ENCODE data around the gene HRH1. TPM values are rescaled to one million over a fixed set of nuclear protein-coding genes. Genes with fewer than 3 reads are reported as not detected.
A peak's percentile ranks its signal among the peaks of the same experiment; 100 is the strongest.

Gene HRH1
- total and polyA plus RNA-seq, 10 of the 15 experiments (the other 5 are each of a cell fraction or from before 2014, with no cell fraction given), result not detected

DNA sequence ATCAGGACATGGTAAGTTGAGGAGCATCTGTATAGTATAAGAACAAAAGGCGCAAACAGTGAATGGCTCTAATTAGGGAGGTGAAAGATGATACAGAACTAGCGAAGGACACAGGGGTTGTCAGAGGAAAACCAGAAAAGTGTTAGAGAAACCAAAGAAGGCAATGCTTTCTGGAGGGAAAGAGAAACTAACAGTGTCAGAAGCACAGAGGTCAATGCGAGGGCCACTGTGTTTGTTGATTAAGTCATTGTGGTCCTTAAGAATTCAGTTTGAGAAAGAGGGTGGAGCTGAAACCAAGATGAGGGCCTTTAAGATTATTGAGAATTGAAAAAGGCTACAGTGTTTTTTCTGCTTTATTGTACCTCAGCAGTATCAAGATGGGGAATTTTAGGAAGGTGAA is 146.7 kb downstream of the HRH1 start (continued):
- TF ChIP-seq ZNF687 (IDR thresholded peaks at IDR 0.05), result 0 out of 2 replicates have a peak, but pooled peaks have one; percentile 32
- peak; percentile 67 for TF ChIP-seq NBN (IDR thresholded peaks at IDR 0.05)
- TF ChIP-seq RUNX3 (IDR thresholded peaks at IDR 0.05; ENCODE audit: low read length), result peak; percentile 37; the same call in 1 of the 2 replicates

- TF ChIP-seq ETV6 (conservative IDR thresholded peaks at IDR 0.05 in 1 of 2, IDR thresholded peaks at IDR 0.05 in 1 of 2; ENCODE audit: borderline replicate concordance in 1 of 2, low read depth in 1 of 2), result no peak
- TF ChIP-seq MTA3 (IDR thresholded peaks at IDR 0.05; ENCODE audit: borderline replicate concordance, low read length), result no peak
- TF ChIP-seq NR2F1 (conservative IDR thresholded peaks at IDR 0.05), result no peak
- TF ChIP-seq ZNF687 (IDR thresholded peaks at IDR 0.05), result no peak
- TF ChIP-seq KLF5 (IDR thresholded peaks at IDR 0.05; ENCODE audit: partially characterized antibody), result no peak
- no peak for TF ChIP-seq JUNB (IDR thresholded peaks at IDR 0.05)
- in situ Hi-C loops (cut with MboI), result no loop called here
- no TSS peak for BruUV-seq (replicated peaks)
- no peaks in the 10 kb centered on the region for H3K79me2 ChIP-seq (ENCODE audit: control insufficient read depth, insufficient read depth, low read length)
- DNase-seq (ENCODE audit: low read depth, low spot score), result no peak
- H3K4me3 ChIP-seq, result no peak overlapping the region
- FAIRE-seq, result no peak
- no peak for ATAC-seq
- H3K36me3 ChIP-seq (ENCODE audit: control insufficient read depth in 2 of 2, insufficient read depth in 2 of 2, low read length in 1 of 2), result peaks cover 6 to 11% of the 10 kb centered on the region in 2 experiments; a peak in 3 of 4 replicates
- H2AFZ ChIP-seq (ENCODE audit: control insufficient read depth, low read depth, low read length), result no peak overlapping the region
- no peaks in the 10 kb centered on the region for H4K20me1 ChIP-seq (ENCODE audit: control insufficient read depth, insufficient read depth)
- intact Hi-C loops (cut with micrococcal nuclease; ENCODE audit: unreplicated experiment), result no loop called here
- peaks cover 3% of the 10 kb centered on the region; the same call in 1 of the 2 replicates for H3K4me1 ChIP-seq (ENCODE audit: control insufficient read depth, insufficient read depth, low read length)
- no peak overlapping the region for H3K27ac ChIP-seq (ENCODE audit: control insufficient read depth, insufficient read depth)
- ChIA-PET SMC1A (ENCODE audit: uncharacterized antibody, unreplicated experiment) (interaction anchor here (1.5 to 4.8 kb wide), 3 partner anchors 13 to 38 kb away, joined by 4 to 58 read pairs (median 6); no protein-coding TSS in a partner anchor), POLR2A (interaction anchor here (0.7 kb wide), 1 partner anchor 9 kb away, joined by 5 read pairs; no protein-coding TSS in a partner anchor), CTCF (interaction anchor here (1.8 kb wide), 1 partner anchor 33 kb away, joined by 5 read pairs; no protein-coding TSS in a partner anchor), RAD21 (ENCODE audit: unreplicated experiment) (interaction anchor here (1.8 kb wide), 1 partner anchor 14 kb away, joined by 12 read pairs; no protein-coding TSS in a partner anchor)
- H3K9me3 ChIP-seq (replicated peaks; ENCODE audit: control insufficient read depth, insufficient read depth, low read length), result no peaks in the 10 kb centered on the region
- no peak overlapping the region for H3K4me2 ChIP-seq (ENCODE audit: control insufficient read depth, insufficient read depth)
- H3K9ac ChIP-seq (ENCODE audit: control insufficient read depth, insufficient read depth, low read length), result no peak overlapping the region
- H3K27me3 ChIP-seq (replicated peaks in 1 of 2; ENCODE audit: control insufficient read depth in 2 of 2, insufficient read depth in 2 of 2, low read length in 1 of 2), result no peaks in the 10 kb centered on the region
Measured at GRCh38 chr3:11302444-11302843, 148.2 kb downstream of the HRH1 start.
